Right atrium auricular region (tissue), 2 donors: ENCODE measurements around the gene ABI2. TPM values are rescaled to one million over a fixed set of nuclear protein-coding genes. Genes with fewer than 3 reads are reported as not detected.
A peak's percentile ranks its signal among the peaks of the same experiment; 100 is the strongest.

ENCODE experiments used
- DNase-seq: peaks from one replicate; pipeline ENCODE4 v3.0.0-alpha.2; 2019; ENCODE audit warnings: low spot score
- H3K27ac ChIP-seq, 2 donors: fragments of 200-600 bp; sonication (generic); 1 replicate in 1 of 2; 2 replicates in 1 of 2; pipeline ENCODE4 v1.5.1; 2016 to 2019
- H3K27me3 ChIP-seq, 2 donors: fragments of 200-600 bp; sonication (generic); one replicate each; pipeline versions ENCODE4 v1.5.1 to v1.6.0; 2017 to 2019
- H3K36me3 ChIP-seq: fragments of 200-600 bp; sonication (generic); one replicate; pipeline ENCODE4 v1.5.1; 2016
- H3K4me1 ChIP-seq, 2 donors: fragments of 200-600 bp; sonication (generic); one replicate each; pipeline versions ENCODE4 v1.5.1 to v1.6.0; 2017 to 2019
- H3K4me3 ChIP-seq, 2 donors: fragments of 200-600 bp; sonication (generic); 1 replicate in 1 of 2; 2 replicates in 1 of 2; pipeline ENCODE4 v1.5.1; 2017 to 2019; ENCODE audit warnings: mild to moderate bottlenecking in 1 of 2, moderate library complexity in 1 of 2
- H3K9me3 ChIP-seq, 2 donors: fragments of 200-600 bp; sonication (generic); one replicate each; pipeline ENCODE4 v1.5.1; 2019
- CTCF ChIP-seq, 2 donors: fragments of 200-600 bp; sonication (generic); IDR thresholded peaks; one replicate each; pipeline ENCODE4 v1.5.1; 2019; ENCODE audit warnings: antibody characterized with exemption in 2 of 2
- total RNA-seq, 2 donors: library from RNA; depleted of rRNA; stranded (reverse); fragments of >200 nt; gene quantifications; one replicate each; pipeline ENCODE4 v1.1.0, GENCODE V29; 2016

ABI2 gene
- total RNA-seq, 2 donors from 2014 or later = 41.5 to 52.0 TPM

GRCh38 chr2:203470371-203470770, 142.2 kb downstream of the ABI2 start:
- DNase-seq = no peak
- Histone ChIP-seq H3K36me3 (no peaks in the 10 kb centered on the region), H3K9me3 (no peaks in the 10 kb centered on the region), H3K27me3 (no peaks in the 10 kb centered on the region), H3K4me3 (no peak overlapping the region), H3K4me1 (no peaks in the 10 kb centered on the region), H3K27ac (no peak overlapping the region)
- TF ChIP-seq CTCF (IDR thresholded peaks at IDR 0.05) = no peak

GRCh38 chr2:203471323-203471722, 143.1 kb downstream of the ABI2 start:
- Histone ChIP-seq H3K4me1 (no peaks in the 10 kb centered on the region), H3K27ac (no peak overlapping the region), H3K9me3 (no peaks in the 10 kb centered on the region), H3K36me3 (peaks cover 4% of the 10 kb centered on the region), H3K27me3 (no peaks in the 10 kb centered on the region), H3K4me3 (no peak overlapping the region)
- no peak for TF ChIP-seq CTCF (IDR thresholded peaks at IDR 0.05)
- no peak for DNase-seq

- no peak overlapping the region for H3K27ac ChIP-seq
- H3K36me3 ChIP-seq = peaks cover 7% of the 10 kb centered on the region
- no peaks in the 10 kb centered on the region for H3K27me3 ChIP-seq
- no peaks in the 10 kb centered on the region for H3K9me3 ChIP-seq
- no peaks in the 10 kb centered on the region for H3K4me1 ChIP-seq
- no peak for DNase-seq
- H3K4me3 ChIP-seq = no peak overlapping the region
- TF ChIP-seq CTCF (IDR thresholded peaks at IDR 0.05) = no peak
Observed at GRCh38 chr2:203476881-203477280, 148.7 kb downstream of the ABI2 start.

GRCh38 chr2:203480623-203481022, 152.4 kb downstream of the ABI2 start:
- TF ChIP-seq CTCF (IDR thresholded peaks at IDR 0.05) = no peak
- H3K36me3 ChIP-seq = peaks cover 7% of the 10 kb centered on the region
- no peak for DNase-seq
- H3K4me1 ChIP-seq = no peaks in the 10 kb centered on the region
- no peak overlapping the region for H3K4me3 ChIP-seq
- H3K27ac ChIP-seq = no peak overlapping the region
- no peaks in the 10 kb centered on the region for H3K27me3 ChIP-seq
- no peaks in the 10 kb centered on the region for H3K9me3 ChIP-seq

GRCh38 chr2:203484266-203485112, 156.3 kb downstream of the ABI2 start:
- Histone ChIP-seq H3K9me3 (no peaks in the 10 kb centered on the region), H3K4me3 (no peak overlapping the region), H3K27me3 (no peaks in the 10 kb centered on the region), H3K4me1 (no peaks in the 10 kb centered on the region), H3K36me3 (peaks cover 6% of the 10 kb centered on the region), H3K27ac (no peak overlapping the region)
- DNase-seq = no peak
- TF ChIP-seq CTCF (IDR thresholded peaks at IDR 0.05) = peak; percentile 39 to 75

- Histone ChIP-seq H3K36me3 (peaks cover 10% of the 10 kb centered on the region), H3K27me3 (no peaks in the 10 kb centered on the region)
- no peak for TF ChIP-seq CTCF (IDR thresholded peaks at IDR 0.05)
Observed at GRCh38 chr2:203489531-203489930, 161.3 kb downstream of the ABI2 start.

More at GRCh38 chr2:203489531-203489930, 161.3 kb downstream of the ABI2 start:
- Histone ChIP-seq H3K4me3 (no peak overlapping the region), H3K4me1 (no peaks in the 10 kb centered on the region), H3K9me3 (no peaks in the 10 kb centered on the region), H3K27ac (no peak overlapping the region)
- DNase-seq = no peak
